SK-N-MC (cell line): ENCODE measurements around the gene PTK7.

Source experiments
- EZH2 ChIP-seq: fragments of 200-600 bp; sonication (generic); IDR thresholded peaks from one replicate; pipeline ENCODE4 v1.6.1; 2017; ENCODE audit warnings: antibody characterized with exemption
- POLR2AphosphoS5 ChIP-seq: IDR thresholded peaks from 2 replicates; pipeline ENCODE4 v1.6.1; 2012; ENCODE audit warnings: mild to moderate bottlenecking, low read depth, low read length, borderline replicate concordance

DNA sequence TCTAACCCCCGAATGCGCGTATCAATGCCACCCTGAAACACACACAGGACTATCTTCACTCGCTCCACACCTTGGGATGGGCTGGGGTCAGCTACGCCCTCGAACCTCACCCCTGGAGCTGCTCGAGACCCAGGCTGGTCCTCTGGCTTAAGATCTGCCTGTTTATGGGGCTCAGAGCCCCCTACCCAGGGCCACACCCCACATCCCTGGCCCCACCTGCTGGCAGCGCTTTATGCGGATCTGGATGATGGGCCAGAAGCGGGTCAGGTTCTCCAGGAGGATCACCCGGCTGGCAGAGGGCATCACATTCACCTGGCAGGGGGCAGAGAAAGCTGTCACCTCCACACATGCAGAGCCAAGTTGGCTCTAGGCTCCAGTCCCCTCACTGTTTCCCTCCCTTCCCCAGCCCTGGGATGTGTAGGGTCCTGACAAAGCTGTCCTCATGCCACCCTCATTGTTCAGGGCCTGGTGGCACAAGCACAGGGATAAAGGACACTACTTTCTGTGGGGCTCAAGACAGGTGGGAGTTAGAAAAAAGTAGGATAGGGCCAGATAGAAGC is 30.7 kb upstream of the PTK7 start:
- TF ChIP-seq EZH2 (no peak), POLR2AphosphoS5 (no peak)
